Kidney glomerular epithelial cell (primary cell): ENCODE measurements around the gene SCAF1.

ENCODE experiments used
- DNase-seq: peaks from one replicate; lab custom pipeline; 2025; lab: John Stamatoyannopoulos, UW

Gene SCAF1

GRCh38 chr19:49687150-49687549 lies 45.1 kb downstream of the SCAF1 start:
- no peak for DNase-seq

DNA sequence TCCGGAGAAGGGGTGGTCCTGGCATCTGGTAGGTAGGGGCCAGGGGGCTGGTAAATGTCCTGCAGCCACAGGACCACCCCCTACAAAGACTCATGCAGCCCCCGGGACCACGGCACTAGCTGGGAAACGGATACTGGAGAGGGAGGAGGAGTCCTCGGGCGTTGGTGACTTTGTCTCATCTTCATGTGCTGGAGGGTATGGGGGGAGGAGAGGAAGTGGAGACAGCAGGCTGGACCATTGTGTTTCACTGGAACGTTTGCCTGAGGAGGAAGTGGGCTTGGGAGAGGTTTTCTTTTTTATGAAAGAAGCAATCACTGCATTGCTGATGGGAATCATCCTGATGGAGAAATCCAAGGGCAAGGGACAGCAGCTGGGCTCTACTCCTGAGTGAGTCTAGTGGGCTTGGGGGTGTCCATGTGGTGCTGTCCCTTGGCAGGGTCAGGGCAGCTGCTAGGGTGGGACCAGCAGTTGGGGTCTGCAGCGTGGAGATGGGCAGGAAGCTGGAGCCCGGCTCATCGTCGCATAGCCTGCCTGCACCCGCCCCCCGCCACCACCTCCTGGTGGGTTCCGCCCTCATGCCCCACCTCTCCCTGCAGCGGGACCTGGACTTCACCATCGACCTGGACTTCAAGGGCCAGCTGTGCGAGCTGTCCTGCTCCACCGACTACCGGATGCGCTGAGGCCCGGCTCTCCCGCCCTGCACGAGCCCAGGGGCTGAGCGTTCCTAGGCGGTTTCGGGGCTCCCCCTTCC lies 45.7 kb downstream of the SCAF1 start:
- DNase-seq = no peak

- no peak for DNase-seq
Measured at GRCh38 chr19:49688531-49689132, 46.6 kb downstream of the SCAF1 start.

DNA sequence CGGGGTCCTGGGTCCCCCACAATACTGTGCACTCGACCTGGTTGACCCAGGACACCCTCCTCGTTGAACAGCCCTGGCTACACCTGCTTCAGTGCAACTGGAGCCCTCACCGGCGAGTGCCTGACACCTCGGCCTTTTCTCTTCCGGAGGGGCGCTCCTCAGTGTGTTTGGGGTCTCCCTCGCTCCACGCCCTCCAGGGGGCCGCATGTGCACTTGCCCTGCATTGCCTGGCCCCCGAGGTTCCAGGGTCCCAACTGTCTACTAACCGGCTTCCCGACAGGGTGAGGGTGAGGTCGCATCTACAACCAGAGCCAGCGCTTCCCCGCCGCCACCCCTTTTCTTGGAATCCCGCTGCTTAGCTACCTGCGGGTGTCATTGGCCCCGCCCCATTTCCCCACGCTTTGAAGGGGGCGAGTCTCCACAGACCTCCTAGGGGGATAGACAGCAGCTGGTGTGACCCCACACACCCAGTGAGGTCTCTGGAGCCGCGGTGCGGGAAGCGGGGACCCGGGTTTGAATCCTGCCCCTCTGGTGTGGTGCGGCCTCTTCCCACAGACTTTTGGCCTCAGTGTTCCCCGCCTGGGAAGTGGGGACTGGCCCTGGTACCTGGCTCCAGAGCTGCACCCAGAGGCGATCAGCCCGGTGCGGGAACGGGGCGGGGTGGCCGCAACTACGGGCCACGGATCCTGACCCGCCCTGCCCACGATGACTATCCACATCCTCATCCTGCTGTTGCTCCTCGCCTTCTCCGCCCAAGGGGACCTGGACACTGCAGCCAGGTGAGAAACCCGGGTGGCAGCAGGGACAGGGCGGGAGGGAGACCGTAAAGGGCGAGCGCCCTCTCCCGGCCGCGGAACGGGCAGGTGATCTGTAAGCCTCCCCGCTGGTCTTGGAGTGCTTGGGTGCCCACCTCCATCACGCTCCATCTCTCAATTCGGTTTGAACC lies 47.4 kb downstream of the SCAF1 start, which contains the start of gene ADM5:
ADM5 (plus strand) TSS at position 462 of the 946 bp plus-strand sequence; CDS start at position 706, 244 bp downstream.
- DNase-seq = no peak

GRCh38 chr19:49690079-49690655 lies 48.2 kb downstream of the SCAF1 start:
- DNase-seq = no peak

GRCh38 chr19:49690656-49691242 lies 48.7 kb downstream of the SCAF1 start, which contains the start of gene CPT1C:
TSS of gene CPT1C (plus strand) at chr19:49691116. CDS start at chr19:49692253, 1,137 bp downstream.
- DNase-seq = peak; percentile 3

- DNase-seq = peak; percentile 6
Measured at GRCh38 chr19:49691243-49692146, 49.5 kb downstream of the SCAF1 start.

- no peak for DNase-seq
Measured at GRCh38 chr19:49692147-49692506, 50.1 kb downstream of the SCAF1 start.

- DNase-seq = no peak
Measured at GRCh38 chr19:49696115-49696514, 54.1 kb downstream of the SCAF1 start.

GRCh38 chr19:49696865-49697264 lies 54.9 kb downstream of the SCAF1 start:
- DNase-seq = no peak

DNA sequence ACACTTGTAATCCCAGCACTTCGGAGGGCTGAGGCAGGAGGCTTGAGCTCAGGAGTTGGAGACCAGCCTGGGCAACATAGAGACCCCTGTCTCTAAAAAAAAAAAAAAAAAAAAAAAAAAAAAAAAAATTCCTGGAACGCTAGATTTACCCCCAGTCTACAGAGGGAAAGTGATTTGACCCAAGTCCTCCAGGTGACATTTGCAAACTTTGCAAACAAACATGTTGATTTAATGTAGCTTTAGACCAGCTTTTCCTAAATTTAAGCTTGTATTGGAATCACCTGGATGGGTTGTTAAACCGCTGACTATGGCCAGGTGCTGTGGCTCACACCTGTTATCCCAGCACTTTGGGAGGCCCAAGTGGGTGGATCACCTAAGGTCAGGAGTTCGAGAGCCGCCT lies 57.4 kb downstream of the SCAF1 start:
- no peak for DNase-seq

GRCh38 chr19:49700563-49700962 lies 58.6 kb downstream of the SCAF1 start:
- no peak for DNase-seq

DNA sequence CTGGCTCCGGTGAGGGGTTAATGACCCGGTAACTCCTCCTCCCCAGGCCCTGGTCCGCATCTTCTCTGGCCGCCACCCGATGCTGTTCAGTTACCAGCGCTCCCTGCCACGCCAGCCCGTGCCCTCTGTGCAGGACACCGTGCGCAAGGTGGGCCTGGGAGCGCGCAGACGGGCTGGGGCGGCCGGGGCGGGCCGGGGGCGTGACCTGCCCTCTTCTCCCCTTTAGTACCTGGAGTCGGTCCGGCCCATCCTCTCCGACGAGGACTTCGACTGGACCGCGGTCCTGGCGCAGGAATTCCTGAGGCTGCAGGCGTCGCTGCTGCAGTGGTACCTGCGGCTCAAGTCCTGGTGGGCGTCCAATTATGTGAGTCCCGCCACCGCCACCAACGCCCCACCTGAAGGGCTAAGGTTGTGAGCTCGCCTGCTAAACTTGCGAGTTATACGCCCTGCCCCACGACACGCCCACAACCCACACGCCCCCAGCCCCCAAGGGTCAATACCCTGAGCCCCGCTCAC lies 59.3 kb downstream of the SCAF1 start:
- no peak for DNase-seq

DNA sequence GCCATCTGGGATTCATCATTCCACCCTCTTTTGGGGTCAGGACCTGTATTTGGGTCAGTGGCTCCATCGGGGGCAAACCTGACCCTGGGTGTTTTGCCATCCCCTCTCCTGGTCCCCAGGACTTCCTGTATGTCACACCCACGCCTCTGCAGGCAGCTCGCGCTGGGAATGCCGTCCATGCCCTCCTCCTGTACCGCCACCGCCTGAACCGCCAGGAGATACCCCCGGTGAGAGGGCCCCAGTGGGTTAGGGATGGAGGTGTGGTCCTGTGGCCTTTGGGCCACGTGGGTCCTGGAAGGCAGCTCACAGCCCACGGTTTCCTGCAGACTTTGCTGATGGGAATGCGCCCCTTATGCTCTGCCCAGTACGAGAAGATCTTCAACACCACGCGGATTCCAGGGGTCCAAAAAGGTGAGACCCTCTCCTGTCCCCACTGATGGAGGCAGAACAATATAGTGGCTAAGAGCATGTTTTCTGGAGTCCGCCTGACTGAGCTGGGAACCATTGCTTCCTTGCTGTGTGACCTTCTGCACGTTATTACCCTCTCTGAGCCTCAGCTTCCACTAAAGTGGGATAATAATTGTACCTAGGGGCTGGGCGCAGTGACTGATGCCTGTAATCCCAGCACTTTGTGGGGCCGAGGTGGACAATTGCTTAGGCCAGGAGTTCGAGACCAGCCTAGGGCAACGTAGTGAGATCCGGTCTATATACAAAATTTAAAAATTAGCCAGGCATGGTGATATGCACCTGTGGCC lies 63.1 kb downstream of the SCAF1 start:
- no peak for DNase-seq

DNA sequence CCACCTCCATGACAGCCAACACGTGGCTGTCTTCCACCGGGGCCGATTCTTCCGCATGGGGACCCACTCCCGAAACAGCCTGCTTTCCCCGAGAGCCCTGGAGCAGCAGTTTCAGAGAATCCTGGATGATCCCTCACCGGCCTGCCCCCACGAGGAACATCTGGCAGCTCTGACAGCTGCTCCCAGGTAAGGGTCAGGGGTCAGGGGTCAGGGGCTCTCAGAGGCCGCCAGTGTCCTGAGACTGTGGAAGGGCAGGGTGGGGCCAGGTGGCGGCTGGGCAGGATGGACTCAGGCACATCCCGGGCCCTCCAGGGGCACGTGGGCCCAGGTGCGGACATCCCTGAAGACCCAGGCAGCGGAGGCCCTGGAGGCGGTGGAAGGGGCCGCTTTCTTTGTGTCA lies 63.9 kb downstream of the SCAF1 start:
- DNase-seq = no peak
